Measurements from ENCODE around the gene UBE3D. TPM values are rescaled to one million over a fixed set of nuclear protein-coding genes. Genes with fewer than 3 reads are reported as not detected.
"Not testable (repeated sequence)": the region's sequence is repeated elsewhere in the genome, so short reads cannot be mapped to it uniquely, and the experiment has no call there.

The UBE3D gene
- total RNA-seq, 1 donor from 2014 or later = 12.0 TPM

- Mint-ChIP-seq H3K4me3 (no peak overlapping the region), H3K27ac (no peak overlapping the region), H3K36me3 (no peaks in the 10 kb centered on the region), H3K9me3 (peaks cover 12% of the 10 kb centered on the region), H3K27me3 (ENCODE audit: low read depth) (no peaks in the 10 kb centered on the region), H3K4me1 (no peaks in the 10 kb centered on the region)
- TF ChIP-seq CTCF (IDR thresholded peaks at IDR 0.05; ENCODE audit: unreplicated experiment) = no peak
- no peak for DNase-seq (ENCODE audit: low spot score in 2 of 2, unreplicated experiment in 2 of 2)
Measured at GRCh38 chr6:82861121-82861520, 204.5 kb downstream of the UBE3D start.

GRCh38 chr6:82856077-82856476, 209.6 kb downstream of the UBE3D start:
- not testable (repeated sequence) for H3K36me3 Mint-ChIP-seq, H3K4me3 Mint-ChIP-seq, H3K27ac Mint-ChIP-seq

GRCh38 chr6:82852904-82853303, 212.7 kb downstream of the UBE3D start:
- DNase-seq (ENCODE audit: low spot score in 2 of 2, unreplicated experiment in 2 of 2); H3K36me3 Mint-ChIP-seq; H3K4me3 Mint-ChIP-seq; H3K27ac Mint-ChIP-seq; H3K27me3 Mint-ChIP-seq (ENCODE audit: low read depth); H3K4me1 Mint-ChIP-seq: not testable (repeated sequence)
- H3K9me3 Mint-ChIP-seq = peaks cover 51% of the 10 kb centered on the region

More at GRCh38 chr6:82856077-82856476, 209.6 kb downstream of the UBE3D start:
- DNase-seq (ENCODE audit: low spot score in 2 of 2, unreplicated experiment in 2 of 2); H3K4me1 Mint-ChIP-seq; H3K27me3 Mint-ChIP-seq (ENCODE audit: low read depth): not testable (repeated sequence)
- peaks cover 34% of the 10 kb centered on the region for H3K9me3 Mint-ChIP-seq

- TF ChIP-seq CTCF (IDR thresholded peaks at IDR 0.05; ENCODE audit: unreplicated experiment) = no peak
- no peak for DNase-seq (ENCODE audit: low spot score in 2 of 2, unreplicated experiment in 2 of 2)
- Mint-ChIP-seq H3K4me3 (no peak overlapping the region), H3K36me3 (no peaks in the 10 kb centered on the region), H3K4me1 (no peaks in the 10 kb centered on the region), H3K9me3 (no peaks in the 10 kb centered on the region), H3K27ac (no peak overlapping the region), H3K27me3 (ENCODE audit: low read depth) (peaks cover 15% of the 10 kb centered on the region)
Measured at GRCh38 chr6:82843291-82843885, 222.3 kb downstream of the UBE3D start.

GRCh38 chr6:82842721-82843120, 222.9 kb downstream of the UBE3D start:
- no peak overlapping the region for H3K27ac Mint-ChIP-seq
- no peaks in the 10 kb centered on the region for H3K4me1 Mint-ChIP-seq
- TF ChIP-seq CTCF (IDR thresholded peaks at IDR 0.05; ENCODE audit: unreplicated experiment) = no peak
- H3K36me3 Mint-ChIP-seq = no peaks in the 10 kb centered on the region
- DNase-seq (ENCODE audit: low spot score in 2 of 2, unreplicated experiment in 2 of 2) = no peak
- H3K4me3 Mint-ChIP-seq = no peak overlapping the region
- H3K9me3 Mint-ChIP-seq = no peaks in the 10 kb centered on the region
- peaks cover 15% of the 10 kb centered on the region for H3K27me3 Mint-ChIP-seq (ENCODE audit: low read depth)

Other genes with a start within 250 kb of the UBE3D start
- gene DOP1A, start 1.8 kb upstream of the UBE3D start, total RNA-seq = 30.7 to 36.9 TPM (median 35.0 TPM) in 3 replicates
- 67.0 to 68.1 TPM (median 67.7 TPM) in 3 replicates for gene PGM3, start 127.4 kb upstream of the UBE3D start, total RNA-seq
- gene RWDD2A, start 127.5 kb upstream of the UBE3D start, total RNA-seq = 6.4 to 6.7 TPM (median 6.4 TPM) in 3 replicates

All from mesothelial cell of epicardium (in vitro differentiated cells).